Upper lobe of left lung (tissue), 4 donors: Measurements from ENCODE around the gene TRIM65.

Experiments used
- CTCF ChIP-seq, 6 experiments: fragments of 450-650 bp in 4 of 6; fragments of 200-600 bp in 2 of 6; sonication (generic) in 2 of 6; IDR thresholded peaks; one replicate each; pipeline ENCODE4 v1.5.1; 2016 to 2019; ENCODE audit warnings: antibody characterized with exemption in 6 of 6
- EP300 ChIP-seq, 4 donors: sonication (generic); formaldehyde crosslinking; IDR thresholded peaks; one replicate each; pipeline ENCODE4 v1.5.1; 2017; ENCODE audit warnings: antibody characterized with exemption in 4 of 4, control low read depth in 2 of 4
- POLR2A ChIP-seq, 4 donors: fragments of 450-650 bp; IDR thresholded peaks; one replicate each; pipeline ENCODE4 v1.5.1; 2016 to 2017; ENCODE audit warnings: antibody characterized with exemption in 4 of 4, mild to moderate bottlenecking in 2 of 4
- POLR2AphosphoS5 ChIP-seq, 2 donors: sonication (generic); formaldehyde crosslinking; IDR thresholded peaks; one replicate each; pipeline ENCODE4 v1.5.1; 2017; ENCODE audit warnings: antibody characterized with exemption in 2 of 2

GRCh38 chr17:75881678-75882454, 14.9 kb downstream of the TRIM65 start:
- TF ChIP-seq CTCF (IDR thresholded peaks at IDR 0.05) (no peak), POLR2A (IDR thresholded peaks at IDR 0.05) (no peak), POLR2AphosphoS5 (IDR thresholded peaks at IDR 0.05) (no peak), EP300 (IDR thresholded peaks at IDR 0.05) (no peak)
